K562 (cell line): ENCODE results near the gene LSR. TPM values are rescaled to one million over a fixed set of nuclear protein-coding genes. Genes with fewer than 3 reads are reported as not detected.
A peak's percentile ranks its signal among the peaks of the same experiment; 100 is the strongest.

ENCODE experiments used
- DNMT1 ChIP-seq: fragments of 450-650 bp; IDR thresholded peaks from 2 replicates; pipeline ENCODE4 v1.6.1; 2016; ENCODE audit warnings: antibody characterized with exemption, mild to moderate bottlenecking
- E2F4 ChIP-seq: sonication (generic); formaldehyde crosslinking; IDR thresholded peaks from 2 replicates; pipeline ENCODE4 v1.8.0; 2022; ENCODE audit warnings: mild to moderate bottlenecking, low read depth, missing genetic modification reagents
- ETV5 ChIP-seq: sonication (generic); formaldehyde crosslinking; IDR thresholded peaks from 2 replicates; pipeline ENCODE4 v1.4.0; 2020; ENCODE audit warnings: low read depth, mild to moderate bottlenecking, missing genetic modification reagents
- HNRNPLL ChIP-seq: fragments of 200-400 bp; formaldehyde crosslinking; IDR thresholded peaks from 2 replicates; pipeline ENCODE4 v1.6.1; 2017; ENCODE audit warnings: low read length, low read depth, mild to moderate bottlenecking; ENCODE audit not compliant: poor library complexity, severe bottlenecking
- IRF9 ChIP-seq: fragments of 450-650 bp; IDR thresholded peaks from 2 replicates; pipeline ENCODE4 v1.6.1; 2016; ENCODE audit warnings: missing biosample characterization, missing genetic modification characterization
- KDM1A ChIP-seq, 2 experiments: fragments of 450-650 bp; IDR thresholded peaks; 2 replicates each; pipeline ENCODE4 v1.6.1; 2016; ENCODE audit warnings: mild to moderate bottlenecking in 2 of 2
- KLF6 ChIP-seq: fragments of 250-450 bp; sonication (Bioruptor Pico); IDR thresholded peaks from 2 replicates; pipeline ENCODE4 v1.4.0; 2020; ENCODE audit warnings: mild to moderate bottlenecking, moderate library complexity, borderline replicate concordance
- MCM7 ChIP-seq, 2 experiments: fragments of 450-650 bp; IDR thresholded peaks; 2 replicates each; pipeline ENCODE4 v1.6.1; 2016 to 2018
- MTA2 ChIP-seq: fragments of 450-650 bp; IDR thresholded peaks from 2 replicates; pipeline ENCODE4 v1.6.1; 2016; ENCODE audit warnings: low read depth
- NR3C1 ChIP-seq: sonication (generic); formaldehyde crosslinking; IDR thresholded peaks from 2 replicates; pipeline ENCODE4 v1.8.1; 2022; ENCODE audit warnings: missing genetic modification reagents
- PPARD ChIP-seq: fragments of 250-450 bp; sonication (Bioruptor Pico); IDR thresholded peaks from 2 replicates; pipeline ENCODE4 v1.8.0; 2022; ENCODE audit warnings: inconsistent platforms, mild to moderate bottlenecking, moderate library complexity
- RBM15 ChIP-seq: fragments of 200-400 bp; formaldehyde crosslinking; IDR thresholded peaks from 2 replicates; pipeline ENCODE4 v1.6.1; 2018; ENCODE audit warnings: mild to moderate bottlenecking, low read length, moderate library complexity; ENCODE audit not compliant: insufficient read depth
- SP2 ChIP-seq: IDR thresholded peaks from 2 replicates; pipeline ENCODE4 v1.6.1; 2011; ENCODE audit warnings: mild to moderate bottlenecking, low read depth, low read length, moderate library complexity; ENCODE audit not compliant: poor library complexity, severe bottlenecking; ENCODE audit errors: extremely low read depth
- SRF ChIP-seq, 2 experiments: fragments of 250-450, 450-650 bp in 1 of 2; sonication (Bioruptor Pico) in 1 of 2; sonication (generic) in 1 of 2; formaldehyde crosslinking; IDR thresholded peaks; 2 replicates each; pipeline versions ENCODE4 v1.5.0 to v1.5.1; 2020 to 2022; ENCODE audit warnings: mild to moderate bottlenecking in 1 of 2, missing genetic modification reagents in 1 of 2
- TAF9B ChIP-seq: fragments of 450-650 bp; IDR thresholded peaks from 2 replicates; pipeline ENCODE4 v1.6.1; 2018; ENCODE audit warnings: mild to moderate bottlenecking; ENCODE audit not compliant: partially characterized antibody
- TRIM28 ChIP-seq: fragments of 450-650 bp; IDR thresholded peaks from 2 replicates; pipeline ENCODE4 v1.6.1; 2017
- ZNF384 ChIP-seq: IDR thresholded peaks from 2 replicates; pipeline ENCODE4 v1.6.1; 2012; ENCODE audit warnings: low read depth, low read length, improper control_type of control experiment
- ZNF408 ChIP-seq: fragments of 250-450 bp; sonication (Bioruptor Pico); IDR thresholded peaks from 2 replicates; pipeline ENCODE4 v1.4.0; 2020; ENCODE audit warnings: low read depth, mild to moderate bottlenecking, moderate library complexity
- polyA plus RNA-seq, 8 experiments: library from polyadenylated mRNA; depleted of rRNA in 4 of 8; stranded (reverse) in 5 of 8; unstranded in 3 of 8; fragments of >200 nt; fragmentation: Nextera tagmentation in 2 of 8; fragmentation: Illumina TruSeq in 1 of 8; extraction: Ambion mirVana in 2 of 8; extraction: Trizol in 1 of 8; gene quantifications; 2 replicates each; pipeline versions ENCODE4 v1.2.1 to v1.2.3, GENCODE V29; 2011 to 2014; ENCODE audit warnings: inconsistent platforms in 1 of 8, missing spikeins in 1 of 8
- total RNA-seq, 7 experiments: library from RNA; depleted of rRNA in 6 of 7; stranded (reverse); fragments of >200 nt in 6 of 7; fragmentation: Illumina TruSeq in 2 of 7; extraction: Trizol in 2 of 7; gene quantifications; 2 replicates each; pipeline versions ENCODE4 v1.2.1 to v1.2.3, GENCODE V29; 2011 to 2021; ENCODE audit warnings: low replicate concordance in 1 of 7
- TF ChIP-seq, protein P1 (sequence below), 2 experiments: IDR thresholded peaks in 1 of 2; conservative IDR thresholded peaks in 1 of 2; 2 replicates each; pipeline ENCODE4 v1.6.1; 2016; ENCODE audit warnings: low read depth in 2 of 2, mild to moderate bottlenecking in 1 of 2, missing compliant biosample characterization in 1 of 2, missing genetic modification characterization in 1 of 2, moderate library complexity in 1 of 2
- TF ChIP-seq, protein P2 (sequence below): sonication (generic); formaldehyde crosslinking; IDR thresholded peaks from 2 replicates; pipeline ENCODE4 v1.8.1; 2022; ENCODE audit warnings: missing genetic modification reagents
- TF ChIP-seq, protein P3 (sequence below): fragments of 450-650 bp; IDR thresholded peaks from 2 replicates; pipeline ENCODE4 v1.6.1; 2017; ENCODE audit warnings: antibody characterized with exemption

LSR gene
- total and polyA plus RNA-seq, 9 of the 15 experiments (the other 6 are each of a cell fraction or from before 2014, with no cell fraction given): 0.44 to 87.9 (median 28.0) TPM

DNA sequence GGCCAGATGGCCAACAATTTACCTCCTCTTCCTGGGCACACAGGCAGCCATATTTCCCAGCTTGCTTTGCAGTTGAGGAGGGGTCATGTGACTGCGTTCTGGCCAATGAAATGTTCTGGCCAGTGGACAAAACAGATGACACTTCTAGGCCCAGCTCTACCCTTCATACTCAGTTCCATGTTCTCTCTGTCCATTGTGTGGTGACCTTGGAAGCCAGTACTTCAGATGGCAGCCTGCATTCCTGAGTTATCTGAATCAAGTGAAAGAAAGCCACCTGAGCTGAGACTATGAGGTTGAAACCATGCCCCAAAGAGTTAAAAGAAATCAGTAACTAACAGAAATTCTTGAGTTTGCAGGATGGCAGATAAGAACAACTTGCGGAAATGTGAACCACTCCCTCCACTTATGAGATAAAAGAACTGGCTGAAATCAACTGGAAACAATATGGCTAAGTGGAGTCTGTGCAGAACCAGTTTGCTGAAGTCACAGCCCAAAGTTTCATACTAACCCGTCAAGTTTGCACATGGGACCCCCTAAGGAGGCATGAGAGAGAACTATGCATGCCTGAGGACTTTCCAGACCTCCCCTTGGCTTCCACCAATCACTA lies 28.4 kb upstream of the LSR start (continued):
- TF ChIP-seq, protein P1, sequence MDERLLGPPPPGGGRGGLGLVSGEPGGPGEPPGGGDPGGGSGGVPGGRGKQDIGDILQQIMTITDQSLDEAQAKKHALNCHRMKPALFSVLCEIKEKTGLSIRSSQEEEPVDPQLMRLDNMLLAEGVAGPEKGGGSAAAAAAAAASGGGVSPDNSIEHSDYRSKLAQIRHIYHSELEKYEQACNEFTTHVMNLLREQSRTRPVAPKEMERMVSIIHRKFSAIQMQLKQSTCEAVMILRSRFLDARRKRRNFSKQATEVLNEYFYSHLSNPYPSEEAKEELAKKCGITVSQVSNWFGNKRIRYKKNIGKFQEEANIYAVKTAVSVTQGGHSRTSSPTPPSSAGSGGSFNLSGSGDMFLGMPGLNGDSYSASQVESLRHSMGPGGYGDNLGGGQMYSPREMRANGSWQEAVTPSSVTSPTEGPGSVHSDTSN (CRISPR knock-in tag; IDR thresholded peaks at IDR 0.05; ENCODE audit: low read depth): no peak
- TF ChIP-seq, protein P1 (tag; conservative IDR thresholded peaks at IDR 0.05; ENCODE audit: low read depth): no peak
- TF ChIP-seq MTA2 (peak; percentile 94), MCM7 (IDR thresholded peaks at IDR 0.05) (no peak), RBM15 (no peak), SRF (CRISPR knock-in tag; IDR thresholded peaks at IDR 0.05) (no peak), TRIM28 (peak; percentile 23), IRF9 (tag) (no peak; the same call in 1 of the 2 replicates), ZNF408 (no peak), HNRNPLL (no peak), ETV5 (CRISPR knock-in tag) (0 out of 2 replicates have a peak, but pooled peaks have one; percentile 47), E2F4 (CRISPR knock-in tag) (no peak), KLF6 (CRISPR knock-in tag) (peak; percentile 51; the same call in 1 of the 2 replicates), DNMT1 (no peak), SP2 (no peak), NR3C1 (CRISPR knock-in tag) (no peak), KDM1A (IDR thresholded peaks at IDR 0.05) (peak; percentile 97 to 98), ZNF384 (no peak), TAF9B (peak; percentile 29), PPARD (CRISPR knock-in tag) (no peak)
- TF ChIP-seq, protein P2, sequence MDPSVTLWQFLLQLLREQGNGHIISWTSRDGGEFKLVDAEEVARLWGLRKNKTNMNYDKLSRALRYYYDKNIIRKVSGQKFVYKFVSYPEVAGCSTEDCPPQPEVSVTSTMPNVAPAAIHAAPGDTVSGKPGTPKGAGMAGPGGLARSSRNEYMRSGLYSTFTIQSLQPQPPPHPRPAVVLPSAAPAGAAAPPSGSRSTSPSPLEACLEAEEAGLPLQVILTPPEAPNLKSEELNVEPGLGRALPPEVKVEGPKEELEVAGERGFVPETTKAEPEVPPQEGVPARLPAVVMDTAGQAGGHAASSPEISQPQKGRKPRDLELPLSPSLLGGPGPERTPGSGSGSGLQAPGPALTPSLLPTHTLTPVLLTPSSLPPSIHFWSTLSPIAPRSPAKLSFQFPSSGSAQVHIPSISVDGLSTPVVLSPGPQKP (CRISPR knock-in tag): no peak
- TF ChIP-seq, protein P3, sequence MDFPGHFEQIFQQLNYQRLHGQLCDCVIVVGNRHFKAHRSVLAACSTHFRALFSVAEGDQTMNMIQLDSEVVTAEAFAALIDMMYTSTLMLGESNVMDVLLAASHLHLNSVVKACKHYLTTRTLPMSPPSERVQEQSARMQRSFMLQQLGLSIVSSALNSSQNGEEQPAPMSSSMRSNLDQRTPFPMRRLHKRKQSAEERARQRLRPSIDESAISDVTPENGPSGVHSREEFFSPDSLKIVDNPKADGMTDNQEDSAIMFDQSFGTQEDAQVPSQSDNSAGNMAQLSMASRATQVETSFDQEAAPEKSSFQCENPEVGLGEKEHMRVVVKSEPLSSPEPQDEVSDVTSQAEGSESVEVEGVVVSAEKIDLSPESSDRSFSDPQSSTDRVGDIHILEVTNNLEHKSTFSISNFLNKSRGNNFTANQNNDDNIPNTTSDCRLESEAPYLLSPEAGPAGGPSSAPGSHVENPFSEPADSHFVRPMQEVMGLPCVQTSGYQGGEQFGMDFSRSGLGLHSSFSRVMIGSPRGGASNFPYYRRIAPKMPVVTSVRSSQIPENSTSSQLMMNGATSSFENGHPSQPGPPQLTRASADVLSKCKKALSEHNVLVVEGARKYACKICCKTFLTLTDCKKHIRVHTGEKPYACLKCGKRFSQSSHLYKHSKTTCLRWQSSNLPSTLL: no peak
